ENCODE measurements around the gene TMEM176A.
A peak's percentile ranks its signal among the peaks of the same experiment; 100 is the strongest.

DNA sequence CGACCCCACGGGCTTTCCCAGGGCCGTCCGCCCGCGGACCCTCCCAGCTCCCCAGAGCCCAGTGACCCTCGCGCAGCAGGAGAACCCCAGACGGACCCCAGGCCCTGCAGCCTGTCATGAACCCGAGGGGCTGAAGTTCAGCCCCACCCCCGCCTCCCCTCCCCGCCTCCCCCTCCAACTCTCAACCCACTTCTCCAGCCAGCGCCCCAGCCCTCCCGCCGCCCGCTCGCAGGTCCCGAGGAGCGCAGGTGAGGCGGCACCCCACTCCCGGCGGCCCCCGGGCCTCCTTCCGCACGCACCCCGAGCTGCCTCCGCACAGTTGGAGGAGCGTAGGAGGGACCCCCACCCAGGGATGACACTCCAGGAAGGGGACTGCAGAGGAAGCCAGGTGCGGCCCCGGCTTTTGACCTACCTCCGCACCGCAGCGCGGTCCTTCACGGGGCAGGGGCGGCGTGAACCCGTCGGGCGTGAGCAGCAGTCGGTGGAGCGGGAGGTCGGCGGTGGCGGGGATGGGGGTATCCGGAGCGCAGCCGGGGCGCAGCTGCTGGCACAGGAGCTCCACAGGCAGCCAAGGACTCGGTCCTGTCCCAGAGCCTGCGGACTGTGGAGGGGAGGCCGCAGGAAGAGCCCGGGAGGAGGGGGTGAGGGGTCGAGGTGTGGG lies at the start of gene TMEM176A:
- TF ChIP-seq, protein P1, sequence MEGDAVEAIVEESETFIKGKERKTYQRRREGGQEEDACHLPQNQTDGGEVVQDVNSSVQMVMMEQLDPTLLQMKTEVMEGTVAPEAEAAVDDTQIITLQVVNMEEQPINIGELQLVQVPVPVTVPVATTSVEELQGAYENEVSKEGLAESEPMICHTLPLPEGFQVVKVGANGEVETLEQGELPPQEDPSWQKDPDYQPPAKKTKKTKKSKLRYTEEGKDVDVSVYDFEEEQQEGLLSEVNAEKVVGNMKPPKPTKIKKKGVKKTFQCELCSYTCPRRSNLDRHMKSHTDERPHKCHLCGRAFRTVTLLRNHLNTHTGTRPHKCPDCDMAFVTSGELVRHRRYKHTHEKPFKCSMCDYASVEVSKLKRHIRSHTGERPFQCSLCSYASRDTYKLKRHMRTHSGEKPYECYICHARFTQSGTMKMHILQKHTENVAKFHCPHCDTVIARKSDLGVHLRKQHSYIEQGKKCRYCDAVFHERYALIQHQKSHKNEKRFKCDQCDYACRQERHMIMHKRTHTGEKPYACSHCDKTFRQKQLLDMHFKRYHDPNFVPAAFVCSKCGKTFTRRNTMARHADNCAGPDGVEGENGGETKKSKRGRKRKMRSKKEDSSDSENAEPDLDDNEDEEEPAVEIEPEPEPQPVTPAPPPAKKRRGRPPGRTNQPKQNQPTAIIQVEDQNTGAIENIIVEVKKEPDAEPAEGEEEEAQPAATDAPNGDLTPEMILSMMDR (IDR thresholded peaks at IDR 0.05; ENCODE audit: insufficient read depth, low read depth, low read length), result no peak
- TF ChIP-seq EZH2 (IDR thresholded peaks at IDR 0.05; ENCODE audit: insufficient read depth, low read length), result peak; percentile 27

Data from astrocyte (in vitro differentiated cells and primary cell).